Uterus (tissue), 4 donors: ENCODE data around the gene LRBA. TPM values are rescaled to one million over a fixed set of nuclear protein-coding genes. Genes with fewer than 3 reads are reported as not detected.

Source experiments
- DNase-seq, 2 donors: peaks; one replicate each; pipeline ENCODE4 v3.0.0-alpha.2; 2019 to 2020
- H3K27ac ChIP-seq, 2 donors: fragments of 200-600 bp; sonication (generic); 1 replicate in 1 of 2; 2 replicates in 1 of 2; pipeline ENCODE4 v1.5.1; 2016 to 2018
- H3K27me3 ChIP-seq, 2 donors: fragments of 200-600 bp; sonication (generic); one replicate each; pipeline ENCODE4 v1.5.1; 2018 to 2019; ENCODE audit warnings: control low read depth in 1 of 2
- H3K36me3 ChIP-seq, 2 donors: fragments of 200-600 bp; sonication (generic); one replicate each; pipeline ENCODE4 v1.5.1; 2019; ENCODE audit warnings: control low read depth in 1 of 2
- H3K4me1 ChIP-seq, 2 donors: fragments of 200-600 bp; sonication (generic); one replicate each; pipeline ENCODE4 v1.5.1; 2018 to 2019; ENCODE audit warnings: control low read depth in 1 of 2
- H3K4me3 ChIP-seq, 2 donors: fragments of 200-600 bp; sonication (generic); 1 replicate in 1 of 2; 2 replicates in 1 of 2; pipeline ENCODE4 v1.5.1; 2018 to 2019; ENCODE audit warnings: mild to moderate bottlenecking in 1 of 2
- H3K9me3 ChIP-seq, 2 donors: fragments of 200-600 bp; sonication (generic); one replicate each; pipeline ENCODE4 v1.5.1; 2019; ENCODE audit warnings: control low read depth in 1 of 2
- CTCF ChIP-seq, 4 experiments: fragments of 200-600 bp in 2 of 4; fragments of 450-650 bp in 2 of 4; sonication (generic) in 2 of 4; IDR thresholded peaks; one replicate each; pipeline ENCODE4 v1.5.1; 2016 to 2019; ENCODE audit warnings: antibody characterized with exemption in 4 of 4, mild to moderate bottlenecking in 2 of 4, moderate library complexity in 1 of 4
- POLR2A ChIP-seq, 2 donors: fragments of 450-650 bp; IDR thresholded peaks; one replicate each; pipeline ENCODE4 v1.6.1; 2016; ENCODE audit warnings: antibody characterized with exemption in 2 of 2, mild to moderate bottlenecking in 1 of 2, moderate library complexity in 1 of 2
- intact Hi-C: fragments of 100-400 bp; cut with DNase I; formaldehyde crosslinking; loops from one replicate; pipeline ENCODE4 v1.15.1; 2023; ENCODE audit warnings: low total_unique reads
- total RNA-seq, 4 donors: library from RNA; depleted of rRNA in 3 of 4; stranded (reverse); fragments of >200 nt in 3 of 4; gene quantifications; one replicate each; pipeline versions ENCODE4 v1.1.0 to v1.2.4, GENCODE V29; 2014 to 2023
- donor health status: DM: yes; HTN: yes; CAD: no.

Gene LRBA
- total RNA-seq, 4 donors from 2014 or later: 32.0 to 126 (median 41.7) TPM

- Histone ChIP-seq H3K36me3 (no peaks in the 10 kb centered on the region), H3K27me3 (no peaks in the 10 kb centered on the region), H3K27ac (no peak overlapping the region), H3K4me1 (no peaks in the 10 kb centered on the region), H3K4me3 (no peak overlapping the region), H3K9me3 (no peaks in the 10 kb centered on the region)
- intact Hi-C loops: no loop called here
- DNase-seq: no peak
- TF ChIP-seq CTCF (IDR thresholded peaks at IDR 0.05) (no peak), POLR2A (IDR thresholded peaks at IDR 0.05) (no peak)
Measured at GRCh38 chr4:150821641-150822040, 193.4 kb downstream of the LRBA start.

GRCh38 chr4:150820409-150820808 lies 194.7 kb downstream of the LRBA start:
- Histone ChIP-seq H3K36me3 (no peaks in the 10 kb centered on the region), H3K4me3 (no peak overlapping the region), H3K4me1 (no peaks in the 10 kb centered on the region), H3K9me3 (no peaks in the 10 kb centered on the region), H3K27me3 (no peaks in the 10 kb centered on the region), H3K27ac (no peak overlapping the region)
- DNase-seq: no peak
- intact Hi-C loops: no loop called here
- TF ChIP-seq POLR2A (IDR thresholded peaks at IDR 0.05) (no peak), CTCF (IDR thresholded peaks at IDR 0.05) (no peak)

GRCh38 chr4:150818661-150819060 lies 196.4 kb downstream of the LRBA start:
- no peak for DNase-seq
- intact Hi-C loops: no loop called here
- H3K4me3 ChIP-seq: no peak overlapping the region
- no peaks in the 10 kb centered on the region for H3K36me3 ChIP-seq
- TF ChIP-seq CTCF (IDR thresholded peaks at IDR 0.05) (no peak), POLR2A (IDR thresholded peaks at IDR 0.05) (no peak)
- H3K27ac ChIP-seq: no peak overlapping the region
- no peaks in the 10 kb centered on the region for H3K4me1 ChIP-seq
- no peaks in the 10 kb centered on the region for H3K9me3 ChIP-seq
- H3K27me3 ChIP-seq: no peaks in the 10 kb centered on the region

GRCh38 chr4:150817804-150818528 lies 197.1 kb downstream of the LRBA start:
- Histone ChIP-seq H3K27ac (no peak overlapping the region), H3K9me3 (no peaks in the 10 kb centered on the region), H3K4me1 (no peaks in the 10 kb centered on the region), H3K4me3 (no peak overlapping the region), H3K36me3 (no peaks in the 10 kb centered on the region), H3K27me3 (no peaks in the 10 kb centered on the region)
- DNase-seq: no peak
- TF ChIP-seq POLR2A (IDR thresholded peaks at IDR 0.05) (no peak), CTCF (IDR thresholded peaks at IDR 0.05) (no peak)
- intact Hi-C loops: no loop called here

GRCh38 chr4:150817017-150817416 lies 198.1 kb downstream of the LRBA start:
- no peak for TF ChIP-seq CTCF (IDR thresholded peaks at IDR 0.05)
- TF ChIP-seq POLR2A (IDR thresholded peaks at IDR 0.05): no peak
- no peak overlapping the region for H3K27ac ChIP-seq
- H3K4me1 ChIP-seq: no peaks in the 10 kb centered on the region
- no peaks in the 10 kb centered on the region for H3K9me3 ChIP-seq
- no peaks in the 10 kb centered on the region for H3K27me3 ChIP-seq
- H3K4me3 ChIP-seq: no peak overlapping the region
- intact Hi-C loops: no loop called here
- no peak for DNase-seq
- no peaks in the 10 kb centered on the region for H3K36me3 ChIP-seq
